Measurements from ENCODE around the gene SWAP70. TPM values are rescaled to one million over a fixed set of nuclear protein-coding genes. Genes with fewer than 3 reads are reported as not detected.

The SWAP70 gene
- total RNA-seq, 1 experiment from 2014 or later = 21.1 TPM

- H3K4me1 ChIP-seq (ENCODE audit: insufficient read depth, low read length, poor library complexity, severe bottlenecking) = no peaks in the 10 kb centered on the region
- no peaks in the 10 kb centered on the region for H3K27me3 ChIP-seq (replicated peaks; ENCODE audit: insufficient read depth, low read depth, low read length, poor library complexity)
- no peak for TF ChIP-seq CTCF (conservative IDR thresholded peaks at IDR 0.05; ENCODE audit: low read depth, low read length)
- TF ChIP-seq EZH2 (IDR thresholded peaks at IDR 0.05; ENCODE audit: borderline replicate concordance, low read depth, low read length, poor library complexity, severe bottlenecking) = no peak
- intact Hi-C loops (cut with micrococcal nuclease; ENCODE audit: unreplicated experiment) = no loop called here
- DNase-seq (ENCODE audit: low spot score) = no peak
- H3K4me3 ChIP-seq (ENCODE audit: low read depth, low read length, poor library complexity, severe bottlenecking) = no peak overlapping the region
- no peaks in the 10 kb centered on the region for H3K9me3 ChIP-seq (ENCODE audit: low read depth, low read length, poor library complexity, severe bottlenecking)
- CTCF ChIA-PET = no interaction called here
- BruUV-seq (replicated peaks) = no TSS peak
- H3K27ac ChIP-seq (ENCODE audit: low read depth, low read length, poor library complexity, severe bottlenecking) = no peak overlapping the region
- no peaks in the 10 kb centered on the region for H3K36me3 ChIP-seq (ENCODE audit: insufficient read depth, low read length, poor library complexity, severe bottlenecking)
- POLR2A ChIA-PET (ENCODE audit: low non-redundant PET) = no interaction called here
Measured at GRCh38 chr11:9639099-9639498, 24.8 kb upstream of the SWAP70 start.

GRCh38 chr11:9639985-9640384, 23.9 kb upstream of the SWAP70 start:
- ChIA-PET POLR2A (ENCODE audit: low non-redundant PET) (no interaction called here), CTCF (no interaction called here)
- Histone ChIP-seq H3K9me3 (ENCODE audit: low read depth, low read length, poor library complexity, severe bottlenecking) (no peaks in the 10 kb centered on the region), H3K27ac (ENCODE audit: low read depth, low read length, poor library complexity, severe bottlenecking) (no peak overlapping the region), H3K27me3 (replicated peaks; ENCODE audit: insufficient read depth, low read depth, low read length, poor library complexity) (no peaks in the 10 kb centered on the region), H3K4me3 (ENCODE audit: low read depth, low read length, poor library complexity, severe bottlenecking) (no peak overlapping the region), H3K4me1 (ENCODE audit: insufficient read depth, low read length, poor library complexity, severe bottlenecking) (no peaks in the 10 kb centered on the region), H3K36me3 (ENCODE audit: insufficient read depth, low read length, poor library complexity, severe bottlenecking) (no peaks in the 10 kb centered on the region)
- no peak for DNase-seq (ENCODE audit: low spot score)
- TF ChIP-seq CTCF (conservative IDR thresholded peaks at IDR 0.05; ENCODE audit: low read depth, low read length) (no peak), EZH2 (IDR thresholded peaks at IDR 0.05; ENCODE audit: borderline replicate concordance, low read depth, low read length, poor library complexity, severe bottlenecking) (no peak)
- intact Hi-C loops (cut with micrococcal nuclease; ENCODE audit: unreplicated experiment) = no loop called here
- no TSS peak for BruUV-seq (replicated peaks)

- BruUV-seq (replicated peaks) = no TSS peak
- DNase-seq (ENCODE audit: low spot score) = no peak
- Histone ChIP-seq H3K4me1 (ENCODE audit: insufficient read depth, low read length, poor library complexity, severe bottlenecking) (no peaks in the 10 kb centered on the region), H3K4me3 (ENCODE audit: low read depth, low read length, poor library complexity, severe bottlenecking) (no peak overlapping the region), H3K36me3 (ENCODE audit: insufficient read depth, low read length, poor library complexity, severe bottlenecking) (no peaks in the 10 kb centered on the region), H3K27ac (ENCODE audit: low read depth, low read length, poor library complexity, severe bottlenecking) (no peak overlapping the region), H3K9me3 (ENCODE audit: low read depth, low read length, poor library complexity, severe bottlenecking) (no peaks in the 10 kb centered on the region), H3K27me3 (replicated peaks; ENCODE audit: insufficient read depth, low read depth, low read length, poor library complexity) (no peaks in the 10 kb centered on the region)
- CTCF ChIA-PET = interaction anchor here (0.7 kb wide), 1 partner anchor 115 kb away, joined by 12 read pairs; no protein-coding TSS in a partner anchor
- intact Hi-C loops (cut with micrococcal nuclease; ENCODE audit: unreplicated experiment) = no loop called here
- TF ChIP-seq EZH2 (IDR thresholded peaks at IDR 0.05; ENCODE audit: borderline replicate concordance, low read depth, low read length, poor library complexity, severe bottlenecking) (no peak), CTCF (conservative IDR thresholded peaks at IDR 0.05; ENCODE audit: low read depth, low read length) (no peak)
- POLR2A ChIA-PET (ENCODE audit: low non-redundant PET) = no interaction called here
Measured at GRCh38 chr11:9642894-9643293, 21.0 kb upstream of the SWAP70 start.
